Neural progenitor cell (in vitro differentiated cells): ENCODE data around the gene PHF12. TPM values are rescaled to one million over a fixed set of nuclear protein-coding genes. Genes with fewer than 3 reads are reported as not detected.

Source experiments
- DNase-seq: peaks from one replicate; pipeline ENCODE4 v3.0.0-alpha.2; 2016; ENCODE audit warnings: low spot score
- H2AFZ ChIP-seq: fragments of 200-600 bp; sonication (generic); replicated peaks from 2 replicates; pipeline ENCODE4 v1.6.1; 2016; ENCODE audit warnings: antibody characterized with exemption
- H3F3A ChIP-seq: fragments of 200-600 bp; sonication (generic); 2 replicates; pipeline ENCODE4 v1.6.1; 2016; ENCODE audit warnings: antibody characterized with exemption, low read depth
- H3K27ac ChIP-seq: fragments of 200-600 bp; sonication (generic); 2 replicates; pipeline ENCODE4 v1.5.1; 2016; ENCODE audit warnings: mild to moderate bottlenecking
- H3K27me3 ChIP-seq: fragments of 200-600 bp; sonication (generic); 2 replicates; pipeline ENCODE4 v1.6.1; 2016; ENCODE audit warnings: mild to moderate bottlenecking, moderate library complexity
- H3K36me3 ChIP-seq: fragments of 200-600 bp; sonication (generic); 2 replicates; pipeline ENCODE4 v1.5.1; 2016
- H3K4me1 ChIP-seq: fragments of 200-600 bp; sonication (generic); 2 replicates; pipeline ENCODE4 v1.6.1; 2016; ENCODE audit warnings: mixed run types
- H3K4me2 ChIP-seq: fragments of 200-600 bp; sonication (generic); 2 replicates; pipeline ENCODE4 v1.6.1; 2016
- H3K4me3 ChIP-seq: fragments of 200-600 bp; sonication (generic); 2 replicates; pipeline ENCODE4 v1.5.1; 2016
- H3K79me2 ChIP-seq: fragments of 200-600 bp; sonication (generic); 2 replicates; pipeline ENCODE4 v1.6.1; 2016; ENCODE audit warnings: low read depth
- H3K9ac ChIP-seq: fragments of 200-600 bp; sonication (generic); 2 replicates; pipeline ENCODE4 v1.6.1; 2016
- H3K9me3 ChIP-seq: fragments of 200-600 bp; sonication (generic); 2 replicates; pipeline ENCODE4 v1.5.1; 2016; ENCODE audit warnings: low read depth
- H4K20me1 ChIP-seq: fragments of 200-600 bp; sonication (generic); 2 replicates; pipeline ENCODE4 v1.6.1; 2016; ENCODE audit warnings: low read depth
- H3K27ac Mint-ChIP-seq: 3 replicates; pipeline ENCODE4 v1.8.0; 2021; ENCODE audit warnings: mixed read lengths
- H3K27me3 Mint-ChIP-seq: 2 replicates; pipeline ENCODE4 v1.8.0; 2022; ENCODE audit warnings: low read depth, mild to moderate bottlenecking, inconsistent platforms, moderate library complexity, mixed read lengths; ENCODE audit not compliant: insufficient read depth
- H3K36me3 Mint-ChIP-seq: 3 replicates; pipeline ENCODE4 v1.8.0; 2021; ENCODE audit warnings: mixed read lengths
- H3K4me1 Mint-ChIP-seq: 3 replicates; pipeline ENCODE4 v1.8.0; 2021; ENCODE audit warnings: mixed read lengths
- H3K4me3 Mint-ChIP-seq: 3 replicates; pipeline ENCODE4 v1.8.0; 2021; ENCODE audit warnings: mild to moderate bottlenecking, moderate library complexity, mixed read lengths
- H3K9me3 Mint-ChIP-seq: 3 replicates; pipeline ENCODE4 v1.8.0; 2020; ENCODE audit warnings: mixed read lengths
- CTCF ChIP-seq: fragments of 200-600 bp; sonication (generic); IDR thresholded peaks from 2 replicates; pipeline ENCODE4 v1.5.1; 2017; ENCODE audit warnings: antibody characterized with exemption, mild to moderate bottlenecking
- EZH2 ChIP-seq: fragments of 200-600 bp; sonication (generic); IDR thresholded peaks from 2 replicates; pipeline ENCODE4 v1.6.1; 2017; ENCODE audit warnings: antibody characterized with exemption, mild to moderate bottlenecking, moderate library complexity
- EZH2phosphoT487 ChIP-seq: fragments of 200-600 bp; sonication (generic); IDR thresholded peaks from 2 replicates; pipeline ENCODE4 v1.6.1; 2017; ENCODE audit warnings: antibody characterized with exemption
- total RNA-seq: library from RNA; depleted of rRNA; stranded (reverse); fragments of >200 nt; gene quantifications from 2 replicates; pipeline ENCODE4 v1.2.3, GENCODE V29; 2015; ENCODE audit warnings: low replicate concordance

Gene PHF12
- total RNA-seq, 1 donor from 2014 or later: 49.1 TPM

GRCh38 chr17:28892024-28892423 lies 59.3 kb downstream of the PHF12 start:
- H3K9ac ChIP-seq: no peak overlapping the region
- no peak overlapping the region for H3K4me2 ChIP-seq
- H3K36me3 ChIP-seq: no peaks in the 10 kb centered on the region
- H4K20me1 ChIP-seq: peaks cover 75% of the 10 kb centered on the region
- DNase-seq: no peak
- H3K27ac ChIP-seq: no peak overlapping the region
- H3K4me1 Mint-ChIP-seq: peaks cover 63% of the 10 kb centered on the region
- no peak overlapping the region for H3K4me3 ChIP-seq
- peaks cover 12% of the 10 kb centered on the region for H3F3A ChIP-seq
- H3K27me3 Mint-ChIP-seq: peaks cover 2% of the 10 kb centered on the region
- H3K27ac Mint-ChIP-seq: no peak overlapping the region
- TF ChIP-seq EZH2 (no peak), EZH2phosphoT487 (no peak), CTCF (no peak)
- peaks cover 10% of the 10 kb centered on the region for H3K4me1 ChIP-seq
- peaks cover 3% of the 10 kb centered on the region for H3K9me3 Mint-ChIP-seq
- no peaks in the 10 kb centered on the region for H3K27me3 ChIP-seq
- peaks cover 51% of the 10 kb centered on the region for H3K79me2 ChIP-seq
- H2AFZ ChIP-seq: no peak overlapping the region
- peaks cover 9% of the 10 kb centered on the region for H3K36me3 Mint-ChIP-seq
- no peak overlapping the region for H3K4me3 Mint-ChIP-seq
- no peaks in the 10 kb centered on the region for H3K9me3 ChIP-seq

GRCh38 chr17:28891201-28891600 lies 60.1 kb downstream of the PHF12 start:
- Histone ChIP-seq H3F3A (peaks cover 4% of the 10 kb centered on the region), H3K4me2 (no peak overlapping the region), H3K4me3 (no peak overlapping the region), H3K36me3 (no peaks in the 10 kb centered on the region), H3K27me3 (no peaks in the 10 kb centered on the region), H3K9me3 (no peaks in the 10 kb centered on the region), H3K9ac (no peak overlapping the region), H3K4me1 (peaks cover 8% of the 10 kb centered on the region), H3K27ac (no peak overlapping the region), H3K79me2 (peaks cover 43% of the 10 kb centered on the region), H4K20me1 (peaks cover 75% of the 10 kb centered on the region), H2AFZ (no peak overlapping the region)
- peaks cover 56% of the 10 kb centered on the region for H3K4me1 Mint-ChIP-seq
- peaks cover 5% of the 10 kb centered on the region for H3K27me3 Mint-ChIP-seq
- no peak for DNase-seq
- H3K27ac Mint-ChIP-seq: peak overlapping the region; percentile 91
- peak overlapping the region; percentile 56 for H3K4me3 Mint-ChIP-seq
- TF ChIP-seq EZH2 (no peak), CTCF (no peak), EZH2phosphoT487 (no peak)
- H3K9me3 Mint-ChIP-seq: peaks cover 3% of the 10 kb centered on the region
- peaks cover 9% of the 10 kb centered on the region for H3K36me3 Mint-ChIP-seq

- Mint-ChIP-seq H3K27ac (no peak overlapping the region), H3K4me1 (peaks cover 46% of the 10 kb centered on the region), H3K9me3 (peaks cover 3% of the 10 kb centered on the region), H3K36me3 (peaks cover 12% of the 10 kb centered on the region), H3K4me3 (no peak overlapping the region), H3K27me3 (peaks cover 5% of the 10 kb centered on the region)
- Histone ChIP-seq H3K4me1 (no peaks in the 10 kb centered on the region), H2AFZ (no peak overlapping the region), H3K9me3 (no peaks in the 10 kb centered on the region), H3K36me3 (no peaks in the 10 kb centered on the region), H4K20me1 (peaks cover 70% of the 10 kb centered on the region), H3K9ac (no peak overlapping the region), H3F3A (no peaks in the 10 kb centered on the region), H3K27ac (no peak overlapping the region), H3K4me2 (no peak overlapping the region), H3K4me3 (no peak overlapping the region), H3K27me3 (no peaks in the 10 kb centered on the region), H3K79me2 (peaks cover 31% of the 10 kb centered on the region)
- no peak for DNase-seq
- TF ChIP-seq CTCF (no peak), EZH2 (no peak), EZH2phosphoT487 (no peak)
Measured at GRCh38 chr17:28889996-28890395, 61.3 kb downstream of the PHF12 start.
